HEK293 (cell line): ENCODE measurements around the gene PLAU.

Experiments
- ATF2 ChIP-seq: fragments of 450-650 bp; formaldehyde crosslinking; IDR thresholded peaks from 2 replicates; pipeline ENCODE4 v1.5.1; 2016; ENCODE audit warnings: missing biosample characterization, missing genetic modification characterization, low read depth
- BCL6B ChIP-seq: fragments of 450-650 bp; formaldehyde crosslinking; IDR thresholded peaks from 2 replicates; pipeline ENCODE4 v1.5.1; 2017; ENCODE audit warnings: missing biosample characterization, missing genetic modification characterization
- ELK4 ChIP-seq: IDR thresholded peaks from 2 replicates; pipeline ENCODE4 v1.6.1; 2011; ENCODE audit warnings: mild to moderate bottlenecking, low read depth, low read length, borderline replicate concordance
- KLF9 ChIP-seq: fragments of 450-650 bp; formaldehyde crosslinking; IDR thresholded peaks from 2 replicates; pipeline ENCODE4 v1.5.1; 2016; ENCODE audit warnings: missing biosample characterization, missing genetic modification characterization, low read depth
- PRDM6 ChIP-seq: fragments of 450-650 bp; formaldehyde crosslinking; IDR thresholded peaks from 2 replicates; pipeline ENCODE4 v1.5.1; 2017; ENCODE audit warnings: missing biosample characterization, missing genetic modification characterization
- REPIN1 ChIP-seq: fragments of 450-650 bp; formaldehyde crosslinking; IDR thresholded peaks from 2 replicates; pipeline ENCODE4 v1.5.1; 2017; ENCODE audit warnings: missing biosample characterization, missing genetic modification characterization, low read depth
- YY1 ChIP-seq: fragments of 450-650 bp; formaldehyde crosslinking; IDR thresholded peaks from 2 replicates; pipeline ENCODE4 v1.5.1; 2018; ENCODE audit warnings: missing biosample characterization, missing genetic modification characterization
- ZBTB1 ChIP-seq: fragments of 450-650 bp; formaldehyde crosslinking; IDR thresholded peaks from 2 replicates; pipeline ENCODE4 v1.5.1; 2016; ENCODE audit warnings: missing biosample characterization, missing genetic modification characterization
- ZBTB11 ChIP-seq: fragments of 450-650 bp; formaldehyde crosslinking; conservative IDR thresholded peaks from 2 replicates; pipeline ENCODE4 v1.5.1; 2016; ENCODE audit warnings: low read depth, missing biosample characterization, missing genetic modification characterization
- ZBTB26 ChIP-seq: fragments of 450-650 bp; formaldehyde crosslinking; optimal IDR thresholded peaks from 2 replicates; pipeline ENCODE3; 2016; ENCODE audit warnings: missing biosample characterization, mild to moderate bottlenecking, missing genetic modification characterization
- ZBTB7A ChIP-seq: fragments of 450-650 bp; formaldehyde crosslinking; IDR thresholded peaks from 2 replicates; pipeline ENCODE4 v1.5.1; 2016; ENCODE audit warnings: low read depth, missing biosample characterization, missing genetic modification characterization
- ZFHX2 ChIP-seq: fragments of 450-650 bp; formaldehyde crosslinking; conservative IDR thresholded peaks from 2 replicates; pipeline ENCODE4 v1.5.1; 2016; ENCODE audit warnings: missing biosample characterization, missing genetic modification characterization
- ZFP69B ChIP-seq: fragments of 450-650 bp; formaldehyde crosslinking; IDR thresholded peaks from 2 replicates; pipeline ENCODE4 v1.5.1; 2016; ENCODE audit warnings: missing biosample characterization, missing genetic modification characterization
- ZNF112 ChIP-seq: fragments of 450-650 bp; formaldehyde crosslinking; IDR thresholded peaks from 2 replicates; pipeline ENCODE4 v1.5.0; 2017; ENCODE audit warnings: missing biosample characterization, missing genetic modification characterization
- ZNF121 ChIP-seq: fragments of 450-650 bp; formaldehyde crosslinking; IDR thresholded peaks from 2 replicates; pipeline ENCODE4 v1.5.1; 2016; ENCODE audit warnings: missing biosample characterization, missing genetic modification characterization
- ZNF146 ChIP-seq: fragments of 450-650 bp; formaldehyde crosslinking; IDR thresholded peaks from 2 replicates; pipeline ENCODE4 v1.5.1; 2016; ENCODE audit warnings: missing biosample characterization, missing genetic modification characterization
- ZNF423 ChIP-seq: fragments of 450-650 bp; formaldehyde crosslinking; IDR thresholded peaks from 2 replicates; pipeline ENCODE4 v1.5.1; 2016; ENCODE audit warnings: missing biosample characterization, missing genetic modification characterization
- ZNF488 ChIP-seq: fragments of 450-650 bp; formaldehyde crosslinking; IDR thresholded peaks from 2 replicates; pipeline ENCODE4 v1.5.1; 2016; ENCODE audit warnings: missing biosample characterization, missing genetic modification characterization
- ZNF544 ChIP-seq: fragments of 450-650 bp; formaldehyde crosslinking; IDR thresholded peaks from 2 replicates; pipeline ENCODE4 v1.5.0; 2017; ENCODE audit warnings: missing biosample characterization, missing genetic modification characterization
- ZNF549 ChIP-seq: fragments of 450-650 bp; IDR thresholded peaks from 2 replicates; pipeline ENCODE4 v1.5.1; 2018; ENCODE audit warnings: missing biosample characterization, missing genetic modification characterization, mild to moderate bottlenecking, inconsistent platforms, moderate library complexity
- ZNF571 ChIP-seq: fragments of 450-650 bp; formaldehyde crosslinking; IDR thresholded peaks from 2 replicates; pipeline ENCODE4 v1.5.0; 2017; ENCODE audit warnings: missing biosample characterization, missing genetic modification characterization
- ZNF600 ChIP-seq: fragments of 450-650 bp; formaldehyde crosslinking; IDR thresholded peaks from 2 replicates; pipeline ENCODE4 v1.5.1; 2016; ENCODE audit warnings: missing biosample characterization, missing genetic modification characterization
- ZNF707 ChIP-seq: fragments of 450-650 bp; formaldehyde crosslinking; IDR thresholded peaks from 2 replicates; pipeline ENCODE4 v1.5.1; 2016; ENCODE audit warnings: missing biosample characterization, missing genetic modification characterization
- ZNF776 ChIP-seq: fragments of 450-650 bp; formaldehyde crosslinking; IDR thresholded peaks from 2 replicates; pipeline ENCODE4 v1.5.0; 2017; ENCODE audit warnings: missing biosample characterization, missing genetic modification characterization, borderline replicate concordance
- ZNF791 ChIP-seq: fragments of 450-650 bp; formaldehyde crosslinking; IDR thresholded peaks from 2 replicates; pipeline ENCODE4 v1.5.1; 2016; ENCODE audit warnings: missing biosample characterization, missing genetic modification characterization
- ZSCAN16 ChIP-seq: fragments of 450-650 bp; formaldehyde crosslinking; IDR thresholded peaks from 2 replicates; pipeline ENCODE4 v1.5.1; 2016; ENCODE audit warnings: missing biosample characterization, missing genetic modification characterization

Gene PLAU

GRCh38 chr10:73874267-73875138, 36.4 kb upstream of the PLAU start, which contains the start of gene CAMK2G (continued):
- no peak for TF ChIP-seq ZBTB11 (tag by site-specific recombination)
- TF ChIP-seq ZBTB26 = peak; percentile 61
- no peak for TF ChIP-seq ZSCAN16 (tag by site-specific recombination)
- no peak for TF ChIP-seq ZFP69B (tag by site-specific recombination)
- TF ChIP-seq PRDM6 = no peak
- TF ChIP-seq KLF9 (tag by site-specific recombination) = peak; percentile 68
- TF ChIP-seq ZNF488 = no peak
- no peak for TF ChIP-seq ZNF112
- no peak for TF ChIP-seq REPIN1 (tag by site-specific recombination)
- TF ChIP-seq ZNF146 (tag by site-specific recombination) = no peak
- TF ChIP-seq ZNF544 (tag by site-specific recombination) = no peak
- no peak for TF ChIP-seq ZNF549 (tag by site-specific recombination)
- no peak for TF ChIP-seq BCL6B (tag by site-specific recombination)
- no peak for TF ChIP-seq ZNF423 (tag by site-specific recombination)
- TF ChIP-seq ZFHX2 (tag by site-specific recombination) = peak; percentile 4; the same call in 1 of the 2 replicates
- no peak for TF ChIP-seq ZNF776 (tag by site-specific recombination)
- no peak for TF ChIP-seq ELK4
- no peak for TF ChIP-seq ATF2 (tag by site-specific recombination)
- peak; percentile 21; the same call in 1 of the 2 replicates for TF ChIP-seq YY1 (tag by site-specific recombination)
- TF ChIP-seq ZNF121 (tag by site-specific recombination) = no peak
- TF ChIP-seq ZNF571 = no peak
- TF ChIP-seq ZNF707 (tag by site-specific recombination) = no peak
- no peak for TF ChIP-seq ZNF791 (tag by site-specific recombination)
- no peak for TF ChIP-seq ZNF600 (tag by site-specific recombination)
- no peak for TF ChIP-seq ZBTB1
- TF ChIP-seq ZBTB7A (tag by site-specific recombination) = 0 out of 2 replicates have a peak, but pooled peaks have one; percentile 23
